Activated CD8-positive, alpha-beta T cell treated with anti-CD3 and anti-CD28 coated beads, Interleukin-2, amount 10 ng/mL, durations not matched to agents 7 days and 5 days (primary cell): ENCODE data around the gene TMEM44. TPM values are rescaled to one million over a fixed set of nuclear protein-coding genes. Genes with fewer than 3 reads are reported as not detected.
A peak's percentile ranks its signal among the peaks of the same experiment; 100 is the strongest.

Experiments
- ATAC-seq: fragments of 150-1000 bp; cut with Tn5 transposase; one replicate; pipeline ENCODE4 v1.10.0; 2021; ENCODE audit warnings: moderate library complexity
- CTCF ChIA-PET: fragments of 350-600 bp; sonication (Branson Sonifier 250); formaldehyde crosslinking; loops from one replicate; lab custom pipeline; 2021; ENCODE audit warnings: antibody characterized with exemption; lab: Charles Lee
- POLR2A ChIA-PET: fragments of 350-600 bp; sonication (Branson Sonifier 250); formaldehyde crosslinking; loops from one replicate; lab custom pipeline; 2021; ENCODE audit warnings: antibody characterized with exemption; lab: Charles Lee
- DNase-seq: peaks from one replicate; pipeline ENCODE4 v3.0.0-alpha.2; 2020
- H3K27ac Mint-ChIP-seq: one replicate; pipeline ENCODE4 v1.8.0; 2021; ENCODE audit warnings: mild to moderate bottlenecking, mixed read lengths
- H3K27me3 Mint-ChIP-seq: one replicate; pipeline ENCODE4 v1.8.0; 2021; ENCODE audit warnings: low read depth, mixed read lengths
- H3K36me3 Mint-ChIP-seq: one replicate; pipeline ENCODE4 v1.8.0; 2021; ENCODE audit warnings: low read depth, mixed read lengths
- H3K4me1 Mint-ChIP-seq: one replicate; pipeline ENCODE4 v1.8.0; 2021; ENCODE audit warnings: low read depth, mixed read lengths
- H3K4me3 Mint-ChIP-seq: one replicate; pipeline ENCODE4 v1.8.0; 2021; ENCODE audit warnings: mild to moderate bottlenecking, mixed read lengths
- H3K9me3 Mint-ChIP-seq: one replicate; pipeline ENCODE4 v1.8.0; 2022; ENCODE audit warnings: mixed read lengths; ENCODE audit not compliant: insufficient read depth
- total RNA-seq, 2 experiments: library from RNA; stranded (reverse); gene quantifications; one replicate each; pipeline ENCODE4 v1.2.3, GENCODE V29; 2021

The TMEM44 gene
- total RNA-seq, 2 experiments from 2014 or later, result 9.1 to 9.9 TPM

- ATAC-seq, result no peak
- no peak overlapping the region for H3K27ac Mint-ChIP-seq
- ChIA-PET POLR2A (no interaction called here), CTCF (interaction anchor here (1.3 kb wide), 1 partner anchor 97 kb away, joined by 6 read pairs; no protein-coding TSS in a partner anchor)
- no peaks in the 10 kb centered on the region for H3K36me3 Mint-ChIP-seq
- H3K4me1 Mint-ChIP-seq, result no peaks in the 10 kb centered on the region
- no peak for DNase-seq
- H3K9me3 Mint-ChIP-seq, result no peaks in the 10 kb centered on the region
- no peak overlapping the region for H3K4me3 Mint-ChIP-seq
- H3K27me3 Mint-ChIP-seq, result peaks cover 36% of the 10 kb centered on the region
Measured at GRCh38 chr3:194569252-194569651, 64.0 kb downstream of the TMEM44 start.

- H3K4me1 Mint-ChIP-seq, result no peaks in the 10 kb centered on the region
- no peak for DNase-seq
- no peak overlapping the region for H3K4me3 Mint-ChIP-seq
- H3K36me3 Mint-ChIP-seq, result no peaks in the 10 kb centered on the region
- no peak for ATAC-seq
- ChIA-PET POLR2A (no interaction called here), CTCF (no interaction called here)
- H3K27ac Mint-ChIP-seq, result no peak overlapping the region
- peaks cover 11% of the 10 kb centered on the region for H3K27me3 Mint-ChIP-seq
- no peaks in the 10 kb centered on the region for H3K9me3 Mint-ChIP-seq
Measured at GRCh38 chr3:194565597-194566190, 67.5 kb downstream of the TMEM44 start.

- peaks cover 13% of the 10 kb centered on the region for H3K27me3 Mint-ChIP-seq
- no peak overlapping the region for H3K4me3 Mint-ChIP-seq
- ATAC-seq, result no peak
- no peak for DNase-seq
- H3K4me1 Mint-ChIP-seq, result no peaks in the 10 kb centered on the region
- ChIA-PET CTCF (no interaction called here), POLR2A (no interaction called here)
- no peak overlapping the region for H3K27ac Mint-ChIP-seq
- no peaks in the 10 kb centered on the region for H3K36me3 Mint-ChIP-seq
- H3K9me3 Mint-ChIP-seq, result no peaks in the 10 kb centered on the region
Measured at GRCh38 chr3:194562986-194563385, 70.2 kb downstream of the TMEM44 start.

- CTCF ChIA-PET, result interaction anchor here (0.6 to 1.2 kb wide), 4 partner anchors 11 to 118 kb away, joined by 3 to 7 read pairs (median 4); partner anchors contain the start of gene TMEM44
- no peak for ATAC-seq
Measured at GRCh38 chr3:194561306-194561974, 71.8 kb downstream of the TMEM44 start.

GRCh38 chr3:194560047-194560446 is 73.2 kb downstream of the TMEM44 start:
- Mint-ChIP-seq H3K27me3 (peaks cover 13% of the 10 kb centered on the region), H3K27ac (no peak overlapping the region), H3K9me3 (no peaks in the 10 kb centered on the region), H3K4me3 (no peak overlapping the region), H3K4me1 (peaks cover 7% of the 10 kb centered on the region), H3K36me3 (no peaks in the 10 kb centered on the region)
- POLR2A ChIA-PET, result interaction anchor here (0.8 kb wide), 1 partner anchor 23 kb away, joined by 4 read pairs; no protein-coding TSS in a partner anchor
- ATAC-seq, result no peak
- no peak for DNase-seq
- CTCF ChIA-PET, result interaction anchor here (0.6 kb wide), 1 partner anchor 87 kb away, joined by 3 read pairs; no protein-coding TSS in a partner anchor

More at GRCh38 chr3:194561306-194561974, 71.8 kb downstream of the TMEM44 start:
- H3K27me3 Mint-ChIP-seq, result peaks cover 13% of the 10 kb centered on the region
- POLR2A ChIA-PET, result interaction anchor here (0.7 kb wide), 1 partner anchor 89 kb away, joined by 4 read pairs; no protein-coding TSS in a partner anchor
- no peaks in the 10 kb centered on the region for H3K9me3 Mint-ChIP-seq
- H3K36me3 Mint-ChIP-seq, result no peaks in the 10 kb centered on the region
- DNase-seq, result no peak
- peaks cover 4% of the 10 kb centered on the region for H3K4me1 Mint-ChIP-seq
- H3K4me3 Mint-ChIP-seq, result no peak overlapping the region
- no peak overlapping the region for H3K27ac Mint-ChIP-seq

GRCh38 chr3:194559530-194559929 is 73.7 kb downstream of the TMEM44 start:
- Mint-ChIP-seq H3K4me1 (peaks cover 7% of the 10 kb centered on the region), H3K27me3 (peaks cover 9% of the 10 kb centered on the region), H3K9me3 (no peaks in the 10 kb centered on the region), H3K27ac (no peak overlapping the region), H3K36me3 (no peaks in the 10 kb centered on the region), H3K4me3 (no peak overlapping the region)
- ATAC-seq (no peak), DNase-seq (no peak)
- ChIA-PET POLR2A (interaction anchor here (0.8 kb wide), 1 partner anchor 24 kb away, joined by 4 read pairs; no protein-coding TSS in a partner anchor), CTCF (interaction anchor here (0.6 kb wide), 1 partner anchor 86 kb away, joined by 3 read pairs; no protein-coding TSS in a partner anchor)

- no peaks in the 10 kb centered on the region for H3K9me3 Mint-ChIP-seq
- CTCF ChIA-PET, result interaction anchor here (0.9 to 1.5 kb wide), 6 partner anchors 9 to 112 kb away, joined by 3 to 5 read pairs (median 4); no protein-coding TSS in a partner anchor
- H3K4me1 Mint-ChIP-seq, result peaks cover 7% of the 10 kb centered on the region
- DNase-seq (no peak), ATAC-seq (peak; percentile 55)
- H3K4me3 Mint-ChIP-seq, result peak overlapping the region; percentile 65
- POLR2A ChIA-PET, result no interaction called here
- H3K27me3 Mint-ChIP-seq, result peaks cover 5% of the 10 kb centered on the region
- peak overlapping the region; percentile 66 for H3K27ac Mint-ChIP-seq
- no peaks in the 10 kb centered on the region for H3K36me3 Mint-ChIP-seq
Measured at GRCh38 chr3:194556086-194557056, 76.8 kb downstream of the TMEM44 start.

- Mint-ChIP-seq H3K36me3 (no peaks in the 10 kb centered on the region), H3K27ac (no peak overlapping the region), H3K9me3 (no peaks in the 10 kb centered on the region), H3K4me3 (no peak overlapping the region), H3K4me1 (peaks cover 7% of the 10 kb centered on the region), H3K27me3 (peaks cover 5% of the 10 kb centered on the region)
- POLR2A ChIA-PET, result no interaction called here
- CTCF ChIA-PET, result interaction anchor here (1.3 to 1.5 kb wide), 3 partner anchors 8 to 39 kb away, joined by 4 to 5 read pairs (median 5); no protein-coding TSS in a partner anchor
- DNase-seq (no peak), ATAC-seq (no peak)
Measured at GRCh38 chr3:194555175-194556062, 77.8 kb downstream of the TMEM44 start.

- H3K4me3 Mint-ChIP-seq, result no peak overlapping the region
- H3K4me1 Mint-ChIP-seq, result peaks cover 7% of the 10 kb centered on the region
- CTCF ChIA-PET, result no interaction called here
- no peak overlapping the region for H3K27ac Mint-ChIP-seq
- peaks cover 5% of the 10 kb centered on the region for H3K27me3 Mint-ChIP-seq
- no peaks in the 10 kb centered on the region for H3K36me3 Mint-ChIP-seq
- DNase-seq, result no peak
- POLR2A ChIA-PET, result no interaction called here
- no peak for ATAC-seq
- H3K9me3 Mint-ChIP-seq, result no peaks in the 10 kb centered on the region
Measured at GRCh38 chr3:194554473-194555123, 78.6 kb downstream of the TMEM44 start.

- no peaks in the 10 kb centered on the region for H3K36me3 Mint-ChIP-seq
- CTCF ChIA-PET, result interaction anchor here (1.2 kb wide), 1 partner anchor 80 kb away, joined by 3 read pairs; no protein-coding TSS in a partner anchor
- peaks cover 5% of the 10 kb centered on the region for H3K27me3 Mint-ChIP-seq
- ATAC-seq (no peak), DNase-seq (no peak)
- H3K9me3 Mint-ChIP-seq, result no peaks in the 10 kb centered on the region
- no peak overlapping the region for H3K27ac Mint-ChIP-seq
- H3K4me3 Mint-ChIP-seq, result no peak overlapping the region
- POLR2A ChIA-PET, result no interaction called here
- peaks cover 7% of the 10 kb centered on the region for H3K4me1 Mint-ChIP-seq
Measured at GRCh38 chr3:194552327-194552949, 80.8 kb downstream of the TMEM44 start.
